ENCODE measurements around the gene RALGPS2. TPM values are rescaled to one million over a fixed set of nuclear protein-coding genes. Genes with fewer than 3 reads are reported as not detected.

Gene RALGPS2
- total RNA-seq, 1 donor from 2014 or later, result 47.8 TPM

- Mint-ChIP-seq H3K9me3 (no peaks in the 10 kb centered on the region), H3K4me1 (ENCODE audit: unreplicated experiment) (peaks cover 78% of the 10 kb centered on the region), H3K4me3 (no peak overlapping the region), H3K36me3 (no peaks in the 10 kb centered on the region), H3K27me3 (no peaks in the 10 kb centered on the region), H3K27ac (no peak overlapping the region)
- no peak for DNase-seq (ENCODE audit: extremely low spot score, unreplicated experiment)
- TF ChIP-seq, protein P1, sequence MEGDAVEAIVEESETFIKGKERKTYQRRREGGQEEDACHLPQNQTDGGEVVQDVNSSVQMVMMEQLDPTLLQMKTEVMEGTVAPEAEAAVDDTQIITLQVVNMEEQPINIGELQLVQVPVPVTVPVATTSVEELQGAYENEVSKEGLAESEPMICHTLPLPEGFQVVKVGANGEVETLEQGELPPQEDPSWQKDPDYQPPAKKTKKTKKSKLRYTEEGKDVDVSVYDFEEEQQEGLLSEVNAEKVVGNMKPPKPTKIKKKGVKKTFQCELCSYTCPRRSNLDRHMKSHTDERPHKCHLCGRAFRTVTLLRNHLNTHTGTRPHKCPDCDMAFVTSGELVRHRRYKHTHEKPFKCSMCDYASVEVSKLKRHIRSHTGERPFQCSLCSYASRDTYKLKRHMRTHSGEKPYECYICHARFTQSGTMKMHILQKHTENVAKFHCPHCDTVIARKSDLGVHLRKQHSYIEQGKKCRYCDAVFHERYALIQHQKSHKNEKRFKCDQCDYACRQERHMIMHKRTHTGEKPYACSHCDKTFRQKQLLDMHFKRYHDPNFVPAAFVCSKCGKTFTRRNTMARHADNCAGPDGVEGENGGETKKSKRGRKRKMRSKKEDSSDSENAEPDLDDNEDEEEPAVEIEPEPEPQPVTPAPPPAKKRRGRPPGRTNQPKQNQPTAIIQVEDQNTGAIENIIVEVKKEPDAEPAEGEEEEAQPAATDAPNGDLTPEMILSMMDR (conservative IDR thresholded peaks at IDR 0.05), result no peak
Measured at GRCh38 chr1:178933105-178933561, 208.1 kb downstream of the RALGPS2 start.

DNA sequence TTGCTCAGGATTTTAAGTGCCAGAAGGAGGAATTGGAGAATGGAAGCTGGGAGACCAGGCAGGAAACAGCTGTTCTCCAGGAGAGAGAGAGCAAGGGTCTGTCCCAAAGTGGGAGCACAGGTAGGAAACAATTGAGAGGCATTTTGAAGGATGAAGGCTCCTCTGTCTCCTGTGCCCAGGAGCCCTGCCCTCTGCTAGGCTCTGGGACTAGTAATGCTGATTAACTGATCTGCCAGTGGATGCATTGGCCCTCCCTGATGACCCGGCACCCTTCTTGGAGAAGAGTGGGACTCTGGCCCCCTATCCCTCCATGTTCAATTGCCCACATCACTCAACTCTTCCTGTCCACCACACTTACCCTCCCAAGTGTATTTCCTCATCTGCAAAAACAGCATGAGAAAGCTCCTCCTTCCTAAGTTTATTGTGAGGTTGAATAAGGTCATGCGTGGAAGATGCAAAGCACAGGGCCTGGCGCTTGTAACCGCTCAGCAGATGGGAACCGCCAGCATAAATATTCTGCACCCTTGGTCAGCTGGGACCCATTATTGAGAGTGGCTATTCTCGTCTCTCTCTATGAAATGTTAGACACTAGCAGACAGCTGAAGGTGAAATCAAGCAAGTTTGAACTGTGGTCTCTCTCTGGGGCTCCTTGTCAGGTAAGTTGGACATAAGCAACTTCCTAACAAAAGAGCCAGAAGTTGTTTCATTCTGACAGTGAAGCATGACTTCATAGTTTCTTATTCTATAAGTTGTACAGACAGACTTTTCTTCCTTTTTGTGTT, 208.9 kb downstream of the RALGPS2 start:
- Mint-ChIP-seq H3K4me1 (ENCODE audit: unreplicated experiment) (peaks cover 78% of the 10 kb centered on the region), H3K27me3 (no peaks in the 10 kb centered on the region), H3K36me3 (no peaks in the 10 kb centered on the region), H3K27ac (no peak overlapping the region), H3K9me3 (no peaks in the 10 kb centered on the region), H3K4me3 (peak overlapping the region; percentile 26)
- DNase-seq (ENCODE audit: extremely low spot score, unreplicated experiment), result no peak
- TF ChIP-seq, protein P1 (conservative IDR thresholded peaks at IDR 0.05), result no peak

GRCh38 chr1:178934546-178934945, 209.5 kb downstream of the RALGPS2 start:
- H3K4me3 Mint-ChIP-seq, result no peak overlapping the region
- DNase-seq (ENCODE audit: extremely low spot score, unreplicated experiment), result no peak
- H3K4me1 Mint-ChIP-seq (ENCODE audit: unreplicated experiment), result peaks cover 71% of the 10 kb centered on the region
- H3K27ac Mint-ChIP-seq, result no peak overlapping the region
- H3K27me3 Mint-ChIP-seq, result no peaks in the 10 kb centered on the region
- TF ChIP-seq, protein P1 (conservative IDR thresholded peaks at IDR 0.05), result no peak
- no peaks in the 10 kb centered on the region for H3K9me3 Mint-ChIP-seq
- no peaks in the 10 kb centered on the region for H3K36me3 Mint-ChIP-seq

GRCh38 chr1:178935610-178936009, 210.6 kb downstream of the RALGPS2 start:
- no peaks in the 10 kb centered on the region for H3K27me3 Mint-ChIP-seq
- peaks cover 70% of the 10 kb centered on the region for H3K4me1 Mint-ChIP-seq (ENCODE audit: unreplicated experiment)
- H3K4me3 Mint-ChIP-seq, result no peak overlapping the region
- DNase-seq (ENCODE audit: extremely low spot score, unreplicated experiment), result no peak
- TF ChIP-seq, protein P1 (conservative IDR thresholded peaks at IDR 0.05), result no peak
- no peaks in the 10 kb centered on the region for H3K9me3 Mint-ChIP-seq
- H3K36me3 Mint-ChIP-seq, result no peaks in the 10 kb centered on the region
- no peak overlapping the region for H3K27ac Mint-ChIP-seq

DNA sequence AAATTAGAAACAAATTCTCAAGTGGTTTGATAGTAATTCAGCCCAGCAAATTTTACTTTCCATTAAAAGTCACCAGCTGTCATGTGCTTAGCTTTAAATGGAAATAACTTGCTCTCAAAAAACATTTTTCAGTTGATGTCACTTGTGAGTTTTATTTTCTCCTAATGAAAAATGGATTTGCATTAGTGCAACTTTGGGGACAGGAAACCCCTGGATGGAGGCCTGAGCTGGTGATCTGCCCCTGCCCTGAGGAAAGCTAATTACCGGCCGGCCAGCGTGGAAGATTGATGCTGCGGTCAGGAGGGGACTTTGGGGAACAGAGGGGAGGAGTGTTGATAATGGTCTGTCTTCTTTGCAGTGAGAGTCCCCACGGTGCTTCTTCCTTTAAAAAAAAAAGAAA, 212.7 kb downstream of the RALGPS2 start:
- TF ChIP-seq, protein P1 (conservative IDR thresholded peaks at IDR 0.05), result no peak
- peak overlapping the region; percentile 54 for H3K27ac Mint-ChIP-seq
- H3K36me3 Mint-ChIP-seq, result no peaks in the 10 kb centered on the region
- DNase-seq (ENCODE audit: extremely low spot score, unreplicated experiment), result no peak
- peaks cover 4% of the 10 kb centered on the region for H3K9me3 Mint-ChIP-seq
- H3K4me1 Mint-ChIP-seq (ENCODE audit: unreplicated experiment), result peaks cover 64% of the 10 kb centered on the region
- peaks cover 7% of the 10 kb centered on the region for H3K27me3 Mint-ChIP-seq
- H3K4me3 Mint-ChIP-seq, result peak overlapping the region; percentile 57

Data from type B pancreatic cell (in vitro differentiated cells).